GM12891 (cell line): ENCODE results near the gene GJD2.

Source experiments
- DNase-seq: peaks from one replicate; pipeline ENCODE4 v3.0.0; 2011; ENCODE audit warnings: low spot score; ENCODE audit not compliant: insufficient read length
- FAIRE-seq: peaks from 2 replicates; lab custom pipeline; 2011; peaks lifted over from hg19 to GRCh38; lab: Jason Lieb, UNC
- PAX5 ChIP-seq: IDR thresholded peaks from 2 replicates; pipeline ENCODE4 v1.6.1; 2011; ENCODE audit warnings: low read length, moderate library complexity, mild to moderate bottlenecking; ENCODE audit not compliant: insufficient read depth, severe bottlenecking
- POLR2A ChIP-seq: IDR thresholded peaks from 2 replicates; pipeline ENCODE4 v1.6.1; 2011; ENCODE audit warnings: low read depth, low read length, control low read depth
- POLR2AphosphoS5 ChIP-seq: IDR thresholded peaks from 2 replicates; pipeline ENCODE4 v1.6.1; 2011; ENCODE audit warnings: low read depth, low read length, control low read depth
- POU2F2 ChIP-seq: IDR thresholded peaks from 2 replicates; pipeline ENCODE4 v1.6.1; 2011; ENCODE audit warnings: low read depth, mild to moderate bottlenecking, control low read depth, low read length, moderate library complexity
- SPI1 ChIP-seq: IDR thresholded peaks from 2 replicates; pipeline ENCODE4 v1.6.1; 2011; ENCODE audit warnings: low read depth, low read length, control low read depth
- TAF1 ChIP-seq: IDR thresholded peaks from 2 replicates; pipeline ENCODE4 v1.6.1; 2011; ENCODE audit warnings: low read depth, low read length, control low read depth

Gene GJD2

DNA sequence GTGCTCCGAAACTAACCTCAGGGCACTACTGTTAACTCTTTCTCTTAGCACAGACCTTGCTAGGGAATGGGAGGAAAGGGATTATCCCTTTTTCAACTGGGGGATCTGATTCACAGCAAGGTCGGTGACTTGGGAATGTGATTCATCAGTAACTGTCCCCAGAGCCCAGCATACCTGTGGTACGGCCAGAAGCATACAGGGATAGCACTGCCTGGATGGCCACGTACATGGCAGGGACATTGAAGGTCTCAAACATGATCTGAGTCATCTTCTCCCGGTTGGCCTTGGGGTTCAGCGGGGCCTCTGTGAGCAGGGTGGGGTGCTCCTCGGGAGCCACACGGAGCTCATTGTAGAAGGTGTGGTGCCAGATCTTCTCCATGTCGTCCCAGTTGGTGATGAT, 38.3 kb upstream of the GJD2 start:
- no peak for DNase-seq
- no peak for FAIRE-seq
- no peak for TF ChIP-seq POLR2AphosphoS5
- TF ChIP-seq POLR2A, result no peak
- no peak for TF ChIP-seq POU2F2
- TF ChIP-seq SPI1, result no peak
- TF ChIP-seq PAX5, result no peak
- TF ChIP-seq TAF1, result no peak

DNA sequence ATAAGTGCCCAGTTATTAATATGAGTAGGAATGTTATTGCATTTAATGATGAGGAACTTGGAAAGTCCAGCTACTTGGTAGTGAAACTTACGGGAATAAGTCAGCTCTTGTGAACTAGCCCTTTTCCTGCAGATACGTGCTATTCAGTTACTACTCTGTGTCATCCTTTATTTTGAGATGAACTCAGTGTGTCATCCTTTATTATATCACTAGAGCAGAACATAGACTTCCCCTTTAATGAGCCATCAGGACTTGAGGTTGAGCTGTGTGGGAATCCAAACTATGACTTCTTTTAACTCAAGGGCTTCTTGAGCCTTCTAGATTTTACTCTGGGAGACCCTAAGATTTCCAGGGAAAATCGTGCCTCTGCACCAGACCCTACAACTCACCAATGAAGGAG, 36.9 kb upstream of the GJD2 start:
- FAIRE-seq, result no peak

DNA sequence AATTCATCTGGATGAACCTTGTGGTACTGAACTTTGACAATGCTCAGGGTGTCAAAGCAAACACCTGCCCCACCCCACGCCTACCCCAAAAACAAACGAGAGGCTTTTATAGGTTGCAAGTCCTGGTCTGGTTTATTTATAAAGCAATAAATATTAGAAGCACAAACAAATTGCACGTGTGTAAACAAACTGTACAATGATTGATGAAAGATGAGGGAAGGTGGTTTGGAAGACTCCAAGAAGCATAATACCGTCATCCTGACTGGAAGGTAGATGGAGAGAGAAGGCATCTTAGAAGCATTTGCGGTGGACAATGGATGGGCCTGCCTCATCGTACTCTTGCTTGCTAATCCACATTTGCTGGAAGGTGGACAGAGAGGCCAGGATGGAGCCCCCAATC, 35.3 kb upstream of the GJD2 start:
- DNase-seq, result no peak
- no peak for FAIRE-seq
- TF ChIP-seq SPI1 (no peak), POLR2A (no peak), POLR2AphosphoS5 (no peak), TAF1 (no peak), PAX5 (no peak), POU2F2 (no peak)

More for the DNA sequence above, 36.9 kb upstream of the GJD2 start:
- no peak for DNase-seq
- TF ChIP-seq SPI1 (no peak), POLR2AphosphoS5 (no peak), POLR2A (no peak), PAX5 (no peak), POU2F2 (no peak), TAF1 (no peak)

DNA sequence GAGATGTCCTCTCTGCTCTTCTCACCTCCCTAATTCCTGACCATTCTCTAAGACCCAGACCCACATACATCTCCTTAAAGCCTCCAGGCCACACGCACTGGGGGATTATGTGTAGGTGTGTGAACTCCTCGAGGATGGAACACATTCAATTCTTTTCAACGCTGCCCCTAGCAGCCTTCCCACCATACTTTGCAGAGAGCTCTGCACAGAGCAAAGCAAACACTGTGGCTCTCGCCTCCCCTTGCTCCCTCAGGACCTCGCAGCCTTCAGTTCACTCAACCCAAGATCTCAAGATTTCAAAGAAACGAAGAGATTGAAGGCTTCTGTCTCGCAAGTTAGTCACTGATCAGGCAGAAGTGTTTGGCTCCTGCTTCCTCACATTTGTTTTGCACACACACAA, 34.5 kb upstream of the GJD2 start:
- FAIRE-seq (no peak), DNase-seq (no peak)
- no peak for TF ChIP-seq POLR2AphosphoS5
- no peak for TF ChIP-seq SPI1
- no peak for TF ChIP-seq PAX5
- TF ChIP-seq POLR2A, result no peak
- TF ChIP-seq POU2F2, result no peak
- TF ChIP-seq TAF1, result no peak

DNA sequence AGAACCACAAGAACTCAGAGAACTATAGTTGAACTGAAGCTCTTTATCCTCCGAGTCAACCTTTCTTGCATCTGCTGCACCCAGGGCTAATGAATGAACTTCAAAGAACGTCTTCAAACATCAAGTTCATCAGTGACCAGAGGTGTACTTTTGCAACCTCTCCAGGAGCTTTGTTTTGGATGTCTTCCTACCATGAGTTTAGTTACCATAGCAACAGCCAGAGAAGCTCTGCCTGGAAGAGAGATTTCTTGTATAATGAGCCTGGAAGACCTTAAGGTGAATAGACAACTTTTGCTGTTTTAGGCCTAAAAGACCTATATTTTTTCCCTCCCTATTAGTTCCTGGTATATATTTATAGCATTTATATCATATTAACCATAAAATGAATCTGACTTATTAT, 31.4 kb upstream of the GJD2 start:
- FAIRE-seq (no peak), DNase-seq (no peak)
- TF ChIP-seq POLR2A, result no peak
- TF ChIP-seq SPI1, result no peak
- no peak for TF ChIP-seq POU2F2
- no peak for TF ChIP-seq TAF1
- no peak for TF ChIP-seq POLR2AphosphoS5
- no peak for TF ChIP-seq PAX5

DNA sequence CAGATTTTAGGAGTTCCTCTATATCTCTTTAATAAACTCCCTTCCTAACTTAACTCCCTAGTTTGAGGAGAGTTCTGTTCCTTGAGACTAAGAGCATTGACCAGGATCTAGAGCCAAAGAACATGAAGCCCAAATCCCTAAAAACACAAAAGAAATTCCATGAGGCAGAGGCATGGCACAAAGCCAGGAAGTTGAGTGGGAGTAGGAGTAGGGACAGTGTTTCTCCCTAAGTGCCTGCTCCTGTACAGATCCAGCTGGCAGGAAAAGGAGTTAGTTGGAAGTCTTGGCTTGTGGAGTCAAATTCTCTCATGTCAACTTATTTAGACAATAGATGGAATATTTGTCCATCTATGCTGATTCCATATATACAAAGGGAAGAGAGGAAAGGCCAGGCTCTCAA, 29.2 kb upstream of the GJD2 start:
- TF ChIP-seq PAX5 (no peak), TAF1 (no peak), POLR2AphosphoS5 (no peak), POLR2A (no peak), POU2F2 (no peak), SPI1 (no peak)
- no peak for FAIRE-seq
- no peak for DNase-seq

DNA sequence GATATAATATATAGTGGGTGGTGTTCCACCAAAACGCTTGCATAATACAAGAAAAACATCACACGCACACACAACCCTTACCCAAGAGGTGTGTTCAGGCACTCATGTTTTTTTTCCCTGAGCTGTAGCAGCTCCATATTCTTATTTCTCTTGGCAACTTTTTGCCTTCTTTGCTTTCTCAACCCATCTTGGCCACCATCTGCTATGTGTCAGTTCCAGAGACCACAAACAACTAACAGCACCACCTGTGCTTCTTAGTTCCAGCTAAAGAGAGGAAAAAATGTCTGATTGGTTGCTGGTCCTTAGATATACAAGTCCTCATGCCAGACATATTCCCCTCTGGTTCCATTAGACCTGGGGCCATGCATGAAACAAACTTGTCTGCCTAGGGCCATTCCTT, 28.6 kb upstream of the GJD2 start:
- no peak for DNase-seq
- TF ChIP-seq POU2F2, result no peak
- no peak for TF ChIP-seq TAF1
- FAIRE-seq, result no peak

DNA sequence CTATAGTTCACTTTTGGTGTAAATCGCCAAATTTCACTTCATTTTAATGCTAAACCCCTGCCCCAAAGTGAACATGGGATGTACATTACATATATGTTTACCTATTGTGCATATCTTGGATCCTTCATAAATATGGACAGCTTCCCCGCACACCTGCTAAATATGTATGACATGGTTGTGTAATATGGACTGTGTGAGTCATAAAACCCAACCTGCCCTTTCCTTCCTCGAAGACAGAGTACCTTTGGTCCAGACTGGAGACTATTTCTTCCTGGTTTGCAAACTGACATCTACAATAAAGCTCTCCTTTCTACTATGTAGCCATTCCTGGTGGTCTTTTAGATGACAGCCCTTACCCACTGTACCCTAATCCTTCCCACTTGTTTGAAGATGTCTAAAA, 28.1 kb upstream of the GJD2 start:
- FAIRE-seq, result no peak
- TF ChIP-seq POU2F2 (no peak), TAF1 (no peak), POLR2A (no peak), SPI1 (no peak), PAX5 (no peak), POLR2AphosphoS5 (no peak)
- DNase-seq, result no peak

DNA sequence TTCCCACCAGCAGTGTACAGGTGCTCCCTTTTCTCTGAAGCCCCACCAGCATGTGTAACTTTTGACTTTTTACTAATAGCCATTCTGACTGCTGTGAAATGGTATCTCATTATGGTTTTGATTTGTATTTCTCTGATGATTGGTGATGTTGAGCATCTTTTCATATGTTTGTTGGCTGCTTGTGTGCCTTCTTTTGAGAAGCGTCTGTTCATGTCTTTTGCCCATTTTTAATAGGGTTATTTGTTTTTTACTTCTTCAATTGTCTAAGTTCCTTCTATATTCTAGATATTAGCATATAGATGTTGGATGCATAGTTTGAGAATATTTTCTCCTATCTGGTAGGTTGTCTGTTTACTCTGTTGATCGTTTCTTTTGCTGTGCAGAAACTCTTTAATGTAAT, 25.9 kb upstream of the GJD2 start:
- FAIRE-seq (no peak), DNase-seq (no peak)
- no peak for TF ChIP-seq POLR2AphosphoS5
- no peak for TF ChIP-seq POLR2A
- TF ChIP-seq PAX5, result no peak
- no peak for TF ChIP-seq TAF1
- TF ChIP-seq SPI1, result no peak
- TF ChIP-seq POU2F2, result no peak

DNA sequence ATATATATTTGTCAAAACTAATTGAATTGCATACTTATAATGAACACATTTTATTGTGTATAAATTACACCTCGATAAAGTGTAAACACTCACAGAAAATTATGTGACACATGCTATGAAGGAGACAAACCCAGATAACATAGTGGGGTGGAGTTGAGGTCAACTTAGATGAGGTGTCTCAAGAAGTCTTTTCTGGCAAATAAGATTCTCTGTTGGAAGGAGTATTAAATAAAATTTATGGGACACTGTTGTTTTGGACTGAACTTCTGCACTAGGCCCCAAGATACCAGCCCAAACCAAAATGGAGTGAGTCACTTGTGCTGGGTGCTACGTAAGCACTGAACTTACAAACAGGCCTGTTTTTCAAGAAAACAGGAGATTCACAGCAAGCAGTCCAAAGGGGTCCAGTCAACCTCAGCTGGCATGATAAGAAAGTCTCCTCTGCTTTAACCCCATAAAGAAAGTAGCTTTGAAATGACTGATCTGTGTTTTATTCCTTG, 21.9 kb upstream of the GJD2 start:
- no peak for DNase-seq

More for the DNA sequence above, 21.9 kb upstream of the GJD2 start:
- TF ChIP-seq SPI1 (no peak), POLR2AphosphoS5 (no peak), POU2F2 (no peak), TAF1 (no peak), PAX5 (no peak), POLR2A (no peak)
- FAIRE-seq, result no peak
